ENCODE data around the gene GRK5. TPM values are rescaled to one million over a fixed set of nuclear protein-coding genes. Genes with fewer than 3 reads are reported as not detected.

Gene GRK5
- total and polyA plus RNA-seq, 2 experiments from 2014 or later, result 5.2 to 13.7 TPM

DNA sequence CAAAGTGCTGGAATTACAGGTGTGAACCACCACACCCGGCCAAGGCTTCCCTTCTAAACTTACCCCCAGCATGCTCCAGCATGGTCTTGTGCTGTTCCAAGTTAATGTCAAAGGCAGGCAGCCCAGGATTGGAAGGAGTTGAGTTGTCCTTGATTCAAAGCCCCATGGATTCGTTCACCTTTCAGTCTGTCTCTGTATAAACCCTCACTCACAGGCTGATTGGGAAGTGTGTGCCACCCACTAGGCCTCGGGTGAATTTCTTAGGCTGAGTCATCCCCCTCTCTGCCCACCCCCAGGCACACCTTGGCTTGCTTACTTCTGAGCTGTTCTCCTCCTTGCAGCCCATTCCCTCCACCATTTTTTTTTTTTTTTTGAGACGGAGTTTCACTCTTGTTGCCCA lies 15.5 kb upstream of the GRK5 start:
- Histone ChIP-seq H3K27ac (no peak overlapping the region), H4K20me1 (ENCODE audit: insufficient read depth) (no peaks in the 10 kb centered on the region), H3K9me2 (ENCODE audit: insufficient read depth) (no peaks in the 10 kb centered on the region), H3K27me3 (replicated peaks; ENCODE audit: insufficient read depth) (no peaks in the 10 kb centered on the region), H2AFZ (no peak overlapping the region), H3K9me3 (ENCODE audit: low read depth) (no peaks in the 10 kb centered on the region), H3K4me2 (ENCODE audit: unreplicated experiment) (no peak overlapping the region), H3K36me3 (ENCODE audit: low read depth) (no peaks in the 10 kb centered on the region), H3K9ac (no peak overlapping the region), H3K79me2 (ENCODE audit: insufficient read depth) (no peaks in the 10 kb centered on the region), H3F3A (ENCODE audit: insufficient read depth) (peaks cover 21% of the 10 kb centered on the region), H3K4me3 (no peak overlapping the region), H3K4me1 (ENCODE audit: insufficient read depth) (peaks cover 17% of the 10 kb centered on the region)
- in situ Hi-C loops (cut with MboI), result loop anchor here (10.0 kb wide), 1 partner anchor 233 kb away; no protein-coding TSS in a partner anchor
- no peak for DNase-seq
- TF ChIP-seq EZH2 (IDR thresholded peaks at IDR 0.05; ENCODE audit: insufficient read depth, poor library complexity, severe bottlenecking) (no peak), EZH2phosphoT487 (IDR thresholded peaks at IDR 0.05; ENCODE audit: insufficient read depth, low read depth) (no peak)
- WGBS, 2 experiments (ENCODE audit: low coverage in 1 of 2, low lambda C conversion rate in 2 of 2, missing lambda C conversion rate in 2 of 2), result 89 to 95% methylated on average over 4 of the region's 4 CpGs

DNA sequence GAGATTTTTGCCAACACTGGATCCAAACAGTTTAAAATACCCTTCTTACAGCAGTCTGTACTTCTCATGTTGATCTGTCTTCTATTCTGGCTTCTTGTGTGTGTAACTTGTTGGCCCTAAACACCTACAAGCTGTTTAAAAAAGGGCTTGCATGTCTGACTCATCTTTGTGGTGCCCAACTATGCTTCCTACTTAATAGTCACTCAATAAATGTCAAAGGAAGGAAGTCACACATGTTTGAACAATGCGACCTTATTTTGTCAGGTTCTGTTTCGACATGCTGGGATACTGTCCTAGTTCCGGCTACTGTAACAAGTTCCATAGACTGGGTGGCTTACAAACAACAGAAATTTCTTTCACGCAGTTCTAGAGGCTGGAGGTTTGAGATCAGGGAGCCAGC lies 9.4 kb upstream of the GRK5 start:
- in situ Hi-C loops (cut with MboI), result loop anchor here (10.0 kb wide), 1 partner anchor 227 kb away; no protein-coding TSS in a partner anchor
- H3K4me3 ChIP-seq, result no peak overlapping the region
- no peaks in the 10 kb centered on the region for H3K9me3 ChIP-seq (ENCODE audit: low read depth)
- no peaks in the 10 kb centered on the region for H3K27me3 ChIP-seq (replicated peaks; ENCODE audit: insufficient read depth)
- no peaks in the 10 kb centered on the region for H4K20me1 ChIP-seq (ENCODE audit: insufficient read depth)
- peak overlapping the region; percentile 32 for H3K4me2 ChIP-seq (ENCODE audit: unreplicated experiment)
- H3K36me3 ChIP-seq (ENCODE audit: low read depth), result no peaks in the 10 kb centered on the region
- peaks cover 18% of the 10 kb centered on the region for H3K4me1 ChIP-seq (ENCODE audit: insufficient read depth)
- H2AFZ ChIP-seq, result no peak overlapping the region
- 0 out of 2 replicates have a peak overlapping the region, but pooled peaks have one; percentile 8 for H3K9ac ChIP-seq
- no peaks in the 10 kb centered on the region for H3K79me2 ChIP-seq (ENCODE audit: insufficient read depth)
- whole genome bisulfite sequencing, 2 experiments (ENCODE audit: low coverage in 1 of 2, low lambda C conversion rate in 2 of 2, missing lambda C conversion rate in 2 of 2), result 25 to 30% methylated on average over 4 of the region's 4 CpGs
- TF ChIP-seq EZH2 (IDR thresholded peaks at IDR 0.05; ENCODE audit: insufficient read depth, poor library complexity, severe bottlenecking), result no peak
- peak; percentile 82; the same call in 1 of the 2 replicates for TF ChIP-seq EZH2phosphoT487 (IDR thresholded peaks at IDR 0.05; ENCODE audit: insufficient read depth, low read depth)
- H3K9me2 ChIP-seq (ENCODE audit: insufficient read depth), result no peaks in the 10 kb centered on the region
- peaks cover 21% of the 10 kb centered on the region for H3F3A ChIP-seq (ENCODE audit: insufficient read depth)
- DNase-seq, result peak; percentile 86
- peak overlapping the region; percentile 41 for H3K27ac ChIP-seq

GRCh38 chr10:119198438-119198837 lies 8.9 kb upstream of the GRK5 start:
- Histone ChIP-seq H3K9me2 (ENCODE audit: insufficient read depth) (no peaks in the 10 kb centered on the region), H3K79me2 (ENCODE audit: insufficient read depth) (no peaks in the 10 kb centered on the region), H3K27ac (peak overlapping the region; percentile 41), H3K4me3 (no peak overlapping the region), H3F3A (ENCODE audit: insufficient read depth) (peaks cover 26% of the 10 kb centered on the region), H4K20me1 (ENCODE audit: insufficient read depth) (no peaks in the 10 kb centered on the region), H3K4me2 (ENCODE audit: unreplicated experiment) (peak overlapping the region; percentile 32), H2AFZ (no peak overlapping the region), H3K4me1 (ENCODE audit: insufficient read depth) (peaks cover 23% of the 10 kb centered on the region), H3K9me3 (ENCODE audit: low read depth) (no peaks in the 10 kb centered on the region), H3K36me3 (ENCODE audit: low read depth) (no peaks in the 10 kb centered on the region), H3K27me3 (replicated peaks; ENCODE audit: insufficient read depth) (no peaks in the 10 kb centered on the region), H3K9ac (0 out of 2 replicates have a peak overlapping the region, but pooled peaks have one; percentile 8)
- TF ChIP-seq EZH2phosphoT487 (IDR thresholded peaks at IDR 0.05; ENCODE audit: insufficient read depth, low read depth) (no peak), EZH2 (IDR thresholded peaks at IDR 0.05; ENCODE audit: insufficient read depth, poor library complexity, severe bottlenecking) (no peak)
- 75 to 86% methylated on average over 7 of the region's 7 CpGs for WGBS, 2 experiments (ENCODE audit: low coverage in 1 of 2, low lambda C conversion rate in 2 of 2, missing lambda C conversion rate in 2 of 2)
- DNase-seq, result peak; percentile 34
- in situ Hi-C loops (cut with MboI), result loop anchor here (10.0 kb wide), 1 partner anchor 226 kb away; no protein-coding TSS in a partner anchor

GRCh38 chr10:119199231-119199992 lies 8.0 kb upstream of the GRK5 start:
- no peak overlapping the region for H3K9ac ChIP-seq
- no peaks in the 10 kb centered on the region for H4K20me1 ChIP-seq (ENCODE audit: insufficient read depth)
- no peaks in the 10 kb centered on the region for H3K79me2 ChIP-seq (ENCODE audit: insufficient read depth)
- H3K27ac ChIP-seq, result no peak overlapping the region
- WGBS, 2 experiments (ENCODE audit: low coverage in 1 of 2, low lambda C conversion rate in 2 of 2, missing lambda C conversion rate in 2 of 2), result 37 to 44% methylated on average over 9 of the region's 9 CpGs
- in situ Hi-C loops (cut with MboI), result loop anchor here (10.0 kb wide), 1 partner anchor 225 kb away; no protein-coding TSS in a partner anchor
- H3F3A ChIP-seq (ENCODE audit: insufficient read depth), result peaks cover 33% of the 10 kb centered on the region
- DNase-seq, result peak; percentile 88
- no peaks in the 10 kb centered on the region for H3K9me3 ChIP-seq (ENCODE audit: low read depth)
- H3K36me3 ChIP-seq (ENCODE audit: low read depth), result no peaks in the 10 kb centered on the region
- no peaks in the 10 kb centered on the region for H3K9me2 ChIP-seq (ENCODE audit: insufficient read depth)
- H3K4me2 ChIP-seq (ENCODE audit: unreplicated experiment), result no peak overlapping the region
- peaks cover 26% of the 10 kb centered on the region for H3K4me1 ChIP-seq (ENCODE audit: insufficient read depth)
- TF ChIP-seq EZH2phosphoT487 (IDR thresholded peaks at IDR 0.05; ENCODE audit: insufficient read depth, low read depth) (no peak), EZH2 (IDR thresholded peaks at IDR 0.05; ENCODE audit: insufficient read depth, poor library complexity, severe bottlenecking) (no peak)
- H3K4me3 ChIP-seq, result no peak overlapping the region
- no peaks in the 10 kb centered on the region for H3K27me3 ChIP-seq (replicated peaks; ENCODE audit: insufficient read depth)
- no peak overlapping the region for H2AFZ ChIP-seq
